Keratinocyte (primary cell): ENCODE results near the gene DHX35. TPM values are rescaled to one million over a fixed set of nuclear protein-coding genes. Genes with fewer than 3 reads are reported as not detected.

Source experiments
- DNase-seq: peaks from one replicate; pipeline ENCODE4 v3.0.0-alpha.2; 2011; ENCODE audit warnings: low read depth, missing footprints, low spot score
- FAIRE-seq: peaks from 2 replicates; lab custom pipeline; 2011; peaks lifted over from hg19 to GRCh38; lab: Jason Lieb, UNC
- H2AFZ ChIP-seq: 2 replicates; pipeline ENCODE4 v1.6.0; 2012; ENCODE audit warnings: low read length, control low read depth, inconsistent platforms; ENCODE audit not compliant: control insufficient read depth
- H3K27ac ChIP-seq: 2 replicates; pipeline ENCODE4 v1.5.1; 2011; ENCODE audit warnings: low read length; ENCODE audit not compliant: control insufficient read depth, insufficient read depth
- H3K27me3 ChIP-seq: 3 replicates; pipeline ENCODE4 v1.6.0; 2011; ENCODE audit warnings: low read length; ENCODE audit not compliant: control insufficient read depth, insufficient read depth; ENCODE audit errors: extremely low read depth
- H3K36me3 ChIP-seq, 2 experiments: 2 replicates in 1 of 2; 3 replicates in 1 of 2; pipeline ENCODE4 v1.5.1; 2011; ENCODE audit warnings: low read length in 2 of 2, mild to moderate bottlenecking in 1 of 2; ENCODE audit not compliant: control insufficient read depth in 2 of 2, insufficient read depth in 2 of 2; ENCODE audit errors: extremely low read depth in 1 of 2
- H3K4me1 ChIP-seq: 3 replicates; pipeline ENCODE4 v1.5.1; 2011; ENCODE audit warnings: low read length; ENCODE audit not compliant: control insufficient read depth, insufficient read depth; ENCODE audit errors: extremely low read depth
- H3K4me2 ChIP-seq: 3 replicates; pipeline ENCODE4 v1.6.0; 2011; ENCODE audit warnings: low read depth, low read length; ENCODE audit not compliant: control insufficient read depth, insufficient read depth; ENCODE audit errors: extremely low read depth
- H3K4me3 ChIP-seq, 3 experiments: fragments of 200-600 bp in 1 of 3; sonication (generic) in 1 of 3; 2 replicates in 2 of 3; 3 replicates in 1 of 3; pipeline ENCODE4 v1.5.1; 2011 to 2016; ENCODE audit warnings: low read length in 3 of 3, mild to moderate bottlenecking in 3 of 3, control low read depth in 2 of 3, inconsistent platforms in 1 of 3, low read depth in 1 of 3, mixed read lengths in 1 of 3, mixed run types in 1 of 3, moderate library complexity in 1 of 3; ENCODE audit not compliant: control insufficient read depth in 2 of 3, insufficient read depth in 2 of 3; ENCODE audit errors: extremely low read depth in 1 of 3
- H3K79me2 ChIP-seq: 2 replicates; pipeline ENCODE4 v1.6.0; 2012; ENCODE audit warnings: low read length; ENCODE audit not compliant: control insufficient read depth, insufficient read depth
- H3K9ac ChIP-seq: 3 replicates; pipeline ENCODE4 v1.6.0; 2011; ENCODE audit warnings: low read length; ENCODE audit not compliant: control insufficient read depth, insufficient read depth; ENCODE audit errors: extremely low read depth
- H3K9me1 ChIP-seq: 3 replicates; pipeline ENCODE4 v1.6.0; 2011; ENCODE audit warnings: low read length; ENCODE audit not compliant: control insufficient read depth, insufficient read depth; ENCODE audit errors: extremely low read depth
- H3K9me3 ChIP-seq: 2 replicates; pipeline ENCODE4 v1.5.1; 2012; ENCODE audit warnings: low read depth, low read length; ENCODE audit not compliant: control insufficient read depth
- H4K20me1 ChIP-seq: 3 replicates; pipeline ENCODE4 v1.6.0; 2011; ENCODE audit warnings: low read length; ENCODE audit not compliant: control insufficient read depth, insufficient read depth; ENCODE audit errors: extremely low read depth
- EZH2 ChIP-seq: IDR thresholded peaks from one replicate; pipeline ENCODE4 v1.6.1; 2012; ENCODE audit warnings: inconsistent platforms, mild to moderate bottlenecking, low read length, moderate library complexity
- dilution Hi-C: fragments of 300-500 bp; cut with MboI; formaldehyde crosslinking; loops from one replicate; pipeline ENCODE4 v1.7.0; 2020; ENCODE audit warnings: low sequenced_read_pairs; ENCODE audit not compliant: extremely low pct_ligation_motif_present
- polyA plus RNA-seq, 5 experiments: library from polyadenylated mRNA; depleted of rRNA in 3 of 5; stranded (reverse) in 3 of 5; stranded (forward) in 1 of 5; unstranded in 1 of 5; fragments of >200 nt; gene quantifications; 1 replicate in 1 of 5; 2 replicates in 3 of 5; 3 replicates in 1 of 5; pipeline versions ENCODE4 v1.2.1 to v1.2.3, GENCODE V29; 2011 to 2012; ENCODE audit warnings: missing spikeins in 2 of 5, low read depth in 1 of 5, low replicate concordance in 1 of 5
- TF ChIP-seq, protein P1 (sequence below), 3 experiments: IDR thresholded peaks in 1 of 3; conservative IDR thresholded peaks in 1 of 3; optimal IDR thresholded peaks in 1 of 3; 2 replicates in 2 of 3; 3 replicates in 1 of 3; pipeline versions ENCODE3 to v1.5.1; 2011; ENCODE audit warnings: low read length in 3 of 3, mild to moderate bottlenecking in 3 of 3, moderate library complexity in 2 of 3, control low read depth in 1 of 3, inconsistent platforms in 1 of 3; ENCODE audit not compliant: insufficient read depth in 2 of 3; ENCODE audit errors: extremely low read depth in 1 of 3

Gene DHX35
- polyA plus RNA-seq, 1 donor (not counting 4 experiments of a cell fraction or from before 2014, with no cell fraction given), result 9.8 TPM

- Histone ChIP-seq H3K4me3 (no peak overlapping the region), H3K4me1 (peaks cover 12% of the 10 kb centered on the region), H4K20me1 (no peaks in the 10 kb centered on the region), H3K79me2 (no peaks in the 10 kb centered on the region), H3K9me3 (no peaks in the 10 kb centered on the region), H3K27me3 (peaks cover 1% of the 10 kb centered on the region), H3K27ac (no peak overlapping the region), H3K9me1 (no peaks in the 10 kb centered on the region), H3K9ac (no peak overlapping the region), H2AFZ (no peak overlapping the region), H3K36me3 (no peaks in the 10 kb centered on the region), H3K4me2 (peak overlapping the region; percentile 18)
- dilution Hi-C loops, result no loop called here
- TF ChIP-seq EZH2, result no peak
- TF ChIP-seq, protein P1, sequence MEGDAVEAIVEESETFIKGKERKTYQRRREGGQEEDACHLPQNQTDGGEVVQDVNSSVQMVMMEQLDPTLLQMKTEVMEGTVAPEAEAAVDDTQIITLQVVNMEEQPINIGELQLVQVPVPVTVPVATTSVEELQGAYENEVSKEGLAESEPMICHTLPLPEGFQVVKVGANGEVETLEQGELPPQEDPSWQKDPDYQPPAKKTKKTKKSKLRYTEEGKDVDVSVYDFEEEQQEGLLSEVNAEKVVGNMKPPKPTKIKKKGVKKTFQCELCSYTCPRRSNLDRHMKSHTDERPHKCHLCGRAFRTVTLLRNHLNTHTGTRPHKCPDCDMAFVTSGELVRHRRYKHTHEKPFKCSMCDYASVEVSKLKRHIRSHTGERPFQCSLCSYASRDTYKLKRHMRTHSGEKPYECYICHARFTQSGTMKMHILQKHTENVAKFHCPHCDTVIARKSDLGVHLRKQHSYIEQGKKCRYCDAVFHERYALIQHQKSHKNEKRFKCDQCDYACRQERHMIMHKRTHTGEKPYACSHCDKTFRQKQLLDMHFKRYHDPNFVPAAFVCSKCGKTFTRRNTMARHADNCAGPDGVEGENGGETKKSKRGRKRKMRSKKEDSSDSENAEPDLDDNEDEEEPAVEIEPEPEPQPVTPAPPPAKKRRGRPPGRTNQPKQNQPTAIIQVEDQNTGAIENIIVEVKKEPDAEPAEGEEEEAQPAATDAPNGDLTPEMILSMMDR (optimal IDR thresholded peaks at IDR 0.05 in 1 of 3, IDR thresholded peaks at IDR 0.05 in 1 of 3, conservative IDR thresholded peaks at IDR 0.05 in 1 of 3; ENCODE audit: extremely low read depth in 1 of 3, insufficient read depth in 2 of 3, low read length in 3 of 3), result no peak
- FAIRE-seq (peak; percentile 80), DNase-seq (peak; percentile 23)
These were observed 108.5 kb downstream of the DHX35 start for GRCh38 chr20:39070484-39071231.

DNA sequence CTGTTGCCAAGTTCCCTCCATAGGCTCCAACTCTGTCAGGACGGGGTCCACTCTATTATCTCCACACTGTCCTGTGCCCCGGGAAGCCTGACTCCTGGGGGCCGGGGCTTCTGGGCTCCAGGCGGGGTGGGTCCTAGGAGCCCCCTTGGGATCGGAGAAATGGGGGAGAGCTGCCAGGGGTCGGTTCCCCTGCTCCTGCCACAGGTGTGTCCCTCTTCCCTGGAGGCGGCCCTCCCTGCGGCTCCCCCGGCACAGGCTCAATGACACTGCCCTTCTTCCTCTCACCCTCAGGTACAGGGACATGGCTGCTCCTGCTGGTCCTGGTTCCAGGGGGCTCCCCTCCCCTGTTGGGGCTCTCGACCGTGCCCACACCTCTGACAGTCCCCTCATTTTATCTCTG is 110.0 kb downstream of the DHX35 start:
- DNase-seq, result no peak
- no peak for TF ChIP-seq EZH2
- TF ChIP-seq, protein P1 (optimal IDR thresholded peaks at IDR 0.05 in 1 of 3, IDR thresholded peaks at IDR 0.05 in 1 of 3, conservative IDR thresholded peaks at IDR 0.05 in 1 of 3; ENCODE audit: extremely low read depth in 1 of 3, insufficient read depth in 2 of 3, low read length in 3 of 3), result no peak
- H3K27ac ChIP-seq, result no peak overlapping the region
- no peaks in the 10 kb centered on the region for H3K9me1 ChIP-seq
- no peak for FAIRE-seq
- no peaks in the 10 kb centered on the region for H3K79me2 ChIP-seq
- H3K4me1 ChIP-seq, result peaks cover 12% of the 10 kb centered on the region
- H3K27me3 ChIP-seq, result peaks cover 4% of the 10 kb centered on the region
- dilution Hi-C loops, result no loop called here
- no peak overlapping the region for H3K4me3 ChIP-seq
- H4K20me1 ChIP-seq, result no peaks in the 10 kb centered on the region
- no peaks in the 10 kb centered on the region for H3K36me3 ChIP-seq
- no peaks in the 10 kb centered on the region for H3K9me3 ChIP-seq
- H3K4me2 ChIP-seq, result no peak overlapping the region
- no peak overlapping the region for H3K9ac ChIP-seq
- H2AFZ ChIP-seq, result no peak overlapping the region
